Measurements from ENCODE around the gene SPPL3. TPM values are rescaled to one million over a fixed set of nuclear protein-coding genes. Genes with fewer than 3 reads are reported as not detected.

SPPL3 gene
- total RNA-seq, 4 donors from 2014 or later: 5.4 to 82.7 (median 23.2) TPM

DNA sequence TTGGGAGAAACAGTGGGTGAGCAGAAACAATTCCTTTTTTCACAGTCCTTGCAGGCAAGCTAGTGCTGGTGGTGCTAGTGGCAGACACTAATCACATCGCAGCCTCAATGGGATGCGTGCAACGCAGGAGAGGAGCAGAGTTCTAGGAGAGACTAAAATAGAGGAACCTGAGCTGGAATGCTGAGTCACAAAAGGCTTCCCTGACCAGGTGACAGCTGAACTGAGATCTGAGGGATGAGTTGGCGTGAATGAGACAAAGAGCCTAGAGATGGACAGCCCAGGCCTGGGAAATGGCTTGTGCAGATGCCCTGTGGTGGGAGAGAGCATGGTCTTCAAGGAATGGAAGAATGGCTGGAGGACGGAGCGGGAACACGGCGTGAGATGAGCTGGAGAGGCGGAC, 152.8 kb downstream of the SPPL3 start:
- no peak for DNase-seq
- Histone ChIP-seq H3K9me3 (peaks cover 0 to 3% of the 10 kb centered on the region in 2 donors), H3K4me3 (no peak overlapping the region), H3K36me3 (no peaks in the 10 kb centered on the region), H3K4me1 (no peaks in the 10 kb centered on the region), H3K27me3 (no peaks in the 10 kb centered on the region), H3K27ac (no peak overlapping the region)
- no peak for TF ChIP-seq POLR2A (IDR thresholded peaks at IDR 0.05)
- TF ChIP-seq, protein P1, sequence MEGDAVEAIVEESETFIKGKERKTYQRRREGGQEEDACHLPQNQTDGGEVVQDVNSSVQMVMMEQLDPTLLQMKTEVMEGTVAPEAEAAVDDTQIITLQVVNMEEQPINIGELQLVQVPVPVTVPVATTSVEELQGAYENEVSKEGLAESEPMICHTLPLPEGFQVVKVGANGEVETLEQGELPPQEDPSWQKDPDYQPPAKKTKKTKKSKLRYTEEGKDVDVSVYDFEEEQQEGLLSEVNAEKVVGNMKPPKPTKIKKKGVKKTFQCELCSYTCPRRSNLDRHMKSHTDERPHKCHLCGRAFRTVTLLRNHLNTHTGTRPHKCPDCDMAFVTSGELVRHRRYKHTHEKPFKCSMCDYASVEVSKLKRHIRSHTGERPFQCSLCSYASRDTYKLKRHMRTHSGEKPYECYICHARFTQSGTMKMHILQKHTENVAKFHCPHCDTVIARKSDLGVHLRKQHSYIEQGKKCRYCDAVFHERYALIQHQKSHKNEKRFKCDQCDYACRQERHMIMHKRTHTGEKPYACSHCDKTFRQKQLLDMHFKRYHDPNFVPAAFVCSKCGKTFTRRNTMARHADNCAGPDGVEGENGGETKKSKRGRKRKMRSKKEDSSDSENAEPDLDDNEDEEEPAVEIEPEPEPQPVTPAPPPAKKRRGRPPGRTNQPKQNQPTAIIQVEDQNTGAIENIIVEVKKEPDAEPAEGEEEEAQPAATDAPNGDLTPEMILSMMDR (IDR thresholded peaks at IDR 0.05): no peak
- intact Hi-C loops (cut with DNase I; ENCODE audit: low total_unique reads): no loop called here

DNA sequence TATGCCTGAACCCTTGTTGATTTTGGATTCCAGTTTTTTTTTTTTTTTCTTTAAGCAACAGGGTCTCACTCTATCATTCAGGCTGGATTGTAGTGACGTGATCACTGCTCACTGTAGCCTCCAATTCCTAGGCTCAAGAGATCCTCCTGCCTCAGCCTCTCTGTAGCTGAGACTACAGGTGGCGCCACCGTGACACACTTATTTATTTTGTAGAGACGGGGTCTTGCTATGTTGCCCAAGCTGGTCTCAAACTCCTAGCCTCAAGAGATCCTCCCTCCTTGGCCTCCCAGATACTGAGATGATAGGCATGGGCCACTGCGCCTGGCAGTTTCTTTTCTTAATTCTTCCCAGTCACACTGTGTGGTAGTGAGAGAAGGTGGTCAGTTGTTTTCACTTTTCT, 153.4 kb downstream of the SPPL3 start:
- no peaks in the 10 kb centered on the region for H3K36me3 ChIP-seq
- intact Hi-C loops (cut with DNase I; ENCODE audit: low total_unique reads): no loop called here

DNA sequence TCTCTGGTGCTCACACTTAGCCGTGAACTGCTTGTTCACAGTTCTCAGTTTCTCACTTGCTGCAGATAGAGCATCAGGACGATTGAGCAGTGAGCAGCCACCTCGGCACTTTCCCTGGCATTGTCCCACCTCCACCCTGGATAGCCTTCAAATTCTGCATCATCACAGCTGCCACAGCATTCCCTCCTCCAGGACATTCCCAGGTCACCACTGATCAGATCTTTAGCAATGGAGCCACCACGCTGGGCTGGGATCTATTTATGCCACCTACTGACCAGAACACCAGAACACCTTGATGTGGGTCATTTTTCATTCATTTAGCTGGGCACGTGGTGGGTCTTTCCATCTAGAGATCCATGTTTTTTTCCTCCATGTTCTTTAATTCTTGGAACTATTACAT, 154.9 kb downstream of the SPPL3 start:
- Histone ChIP-seq H3K4me1 (no peaks in the 10 kb centered on the region), H3K27ac (no peak overlapping the region), H3K36me3 (no peaks in the 10 kb centered on the region), H3K4me3 (no peak overlapping the region), H3K9me3 (no peaks in the 10 kb centered on the region), H3K27me3 (no peaks in the 10 kb centered on the region)
- no peak for DNase-seq
- intact Hi-C loops (cut with DNase I; ENCODE audit: low total_unique reads): no loop called here
- TF ChIP-seq, protein P1 (IDR thresholded peaks at IDR 0.05): no peak
- TF ChIP-seq POLR2A (IDR thresholded peaks at IDR 0.05): no peak

More for the DNA sequence above, 153.4 kb downstream of the SPPL3 start:
- Histone ChIP-seq H3K9me3 (peaks cover 0 to 3% of the 10 kb centered on the region in 2 donors), H3K27ac (no peak overlapping the region), H3K27me3 (no peaks in the 10 kb centered on the region), H3K4me3 (no peak overlapping the region), H3K4me1 (no peaks in the 10 kb centered on the region)
- no peak for TF ChIP-seq POLR2A (IDR thresholded peaks at IDR 0.05)
- TF ChIP-seq, protein P1 (IDR thresholded peaks at IDR 0.05): no peak
- no peak for DNase-seq

DNA sequence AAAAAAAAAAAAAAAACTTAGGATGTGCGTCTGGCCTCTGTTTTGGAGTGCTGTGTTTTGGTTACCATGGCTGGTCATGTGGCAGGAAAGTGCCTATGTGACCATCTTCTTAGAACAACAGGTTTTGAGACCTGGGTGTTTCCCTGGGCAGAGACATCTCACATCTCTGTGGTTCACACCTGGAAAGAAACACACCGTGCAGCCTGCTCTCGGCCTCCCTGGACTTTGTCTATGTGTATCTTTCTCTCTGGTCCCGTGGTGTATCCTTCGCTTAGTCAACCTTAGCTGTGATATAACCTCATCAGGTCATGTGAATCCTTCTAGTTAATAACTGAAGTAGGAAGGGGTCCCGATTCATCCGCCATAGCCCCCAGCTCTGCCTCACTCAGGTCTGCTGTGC, 155.9 kb downstream of the SPPL3 start:
- Histone ChIP-seq H3K4me1 (no peaks in the 10 kb centered on the region), H3K27me3 (no peaks in the 10 kb centered on the region), H3K36me3 (no peaks in the 10 kb centered on the region), H3K27ac (no peak overlapping the region), H3K4me3 (no peak overlapping the region), H3K9me3 (no peaks in the 10 kb centered on the region)
- intact Hi-C loops (cut with DNase I; ENCODE audit: low total_unique reads): no loop called here
- DNase-seq: no peak
- TF ChIP-seq POLR2A (IDR thresholded peaks at IDR 0.05): no peak
- TF ChIP-seq, protein P1 (IDR thresholded peaks at IDR 0.05): no peak

DNA sequence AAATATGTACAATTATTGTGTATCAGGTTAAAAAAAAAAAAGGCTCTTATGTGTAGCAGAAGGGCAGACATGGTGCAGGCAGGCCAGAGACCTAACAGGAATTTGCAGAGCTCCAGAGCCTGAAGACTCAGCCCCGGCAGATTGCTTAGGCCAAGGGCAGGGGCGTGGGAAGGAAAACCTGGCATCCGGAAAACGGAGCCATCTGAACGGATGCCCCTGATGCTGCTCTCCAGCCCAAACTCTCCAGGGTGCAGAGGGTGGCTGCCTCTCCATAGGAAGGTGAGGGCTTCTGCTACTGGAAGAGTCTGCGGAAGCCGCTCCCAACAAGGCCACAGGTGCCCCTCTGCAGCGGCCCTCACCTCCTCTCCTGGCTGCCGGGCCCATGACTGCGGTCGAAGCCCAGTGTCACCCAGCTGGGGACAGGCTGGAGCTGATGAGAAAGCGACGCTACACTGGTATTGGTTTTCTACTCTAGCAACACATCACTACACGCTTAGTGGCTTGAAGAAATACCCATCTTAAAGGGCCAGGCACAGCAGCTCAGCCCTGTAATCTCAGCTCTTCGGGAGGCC, 159.2 kb downstream of the SPPL3 start:
- no peaks in the 10 kb centered on the region for H3K4me1 ChIP-seq
- H3K9me3 ChIP-seq: no peaks in the 10 kb centered on the region
- intact Hi-C loops (cut with DNase I; ENCODE audit: low total_unique reads): no loop called here
- H3K4me3 ChIP-seq: no peak overlapping the region
- no peaks in the 10 kb centered on the region for H3K36me3 ChIP-seq
- no peaks in the 10 kb centered on the region for H3K27me3 ChIP-seq
- TF ChIP-seq, protein P1 (IDR thresholded peaks at IDR 0.05): no peak
- no peak for TF ChIP-seq POLR2A (IDR thresholded peaks at IDR 0.05)
- no peak overlapping the region for H3K27ac ChIP-seq
- DNase-seq: no peak
